Heart left ventricle (tissue), 13 donors: ENCODE results near the gene FCHSD2.

ENCODE experiments used
- POLR2A ChIP-seq, 2 donors: fragments of 450-650 bp; IDR thresholded peaks; one replicate each; pipeline ENCODE4 v1.6.1; 2017; ENCODE audit warnings: antibody characterized with exemption in 2 of 2, mild to moderate bottlenecking in 2 of 2, moderate library complexity in 2 of 2
- TF ChIP-seq, protein P1 (sequence below), 12 donors: fragments of 200-600 bp; sonication (generic) in 4 of 12; IDR thresholded peaks; one replicate each; pipeline versions ENCODE4 v1.5.0 to v1.8.0; 2018 to 2022; ENCODE audit warnings: antibody characterized with exemption in 12 of 12, mild to moderate bottlenecking in 5 of 12
- donor health status: ischemic (EF 13 %, LVEDD 7.1; RV severe dilation, severe dysfunction).
- donor health status: DM: no; HTN: yes; CAD: no.
- donor health status: DM: no; HTN: no; CAD: no.
- donor health status: ischemic (EF 25% LVEDD 6.9; RV normal size, moderate dysfunction).
- donor health status: ischemic (EF 25% LVEDD 5.7; RV mildly dilated, moderate dysfunction).
- donor health status: ischemic (EF 35%, LVEDD 5.7; RV mildly dilated, moderate dysfunction).
- donor health status: nonischemic (EF 11% LVEDD 7.7; RV severe dilation, severe dysfunction).
- donor health status: DM: yes; HTN: yes; CAD: no.
- donor health status: PGD.
- donor health status: ischemic (EF 29% LVEDD 5.4; RV normal size, mild dysfunction).
- donor health status: nonischemic (EF 23%, LVEDD 6.1; RV moderate dilation, normal function).

DNA sequence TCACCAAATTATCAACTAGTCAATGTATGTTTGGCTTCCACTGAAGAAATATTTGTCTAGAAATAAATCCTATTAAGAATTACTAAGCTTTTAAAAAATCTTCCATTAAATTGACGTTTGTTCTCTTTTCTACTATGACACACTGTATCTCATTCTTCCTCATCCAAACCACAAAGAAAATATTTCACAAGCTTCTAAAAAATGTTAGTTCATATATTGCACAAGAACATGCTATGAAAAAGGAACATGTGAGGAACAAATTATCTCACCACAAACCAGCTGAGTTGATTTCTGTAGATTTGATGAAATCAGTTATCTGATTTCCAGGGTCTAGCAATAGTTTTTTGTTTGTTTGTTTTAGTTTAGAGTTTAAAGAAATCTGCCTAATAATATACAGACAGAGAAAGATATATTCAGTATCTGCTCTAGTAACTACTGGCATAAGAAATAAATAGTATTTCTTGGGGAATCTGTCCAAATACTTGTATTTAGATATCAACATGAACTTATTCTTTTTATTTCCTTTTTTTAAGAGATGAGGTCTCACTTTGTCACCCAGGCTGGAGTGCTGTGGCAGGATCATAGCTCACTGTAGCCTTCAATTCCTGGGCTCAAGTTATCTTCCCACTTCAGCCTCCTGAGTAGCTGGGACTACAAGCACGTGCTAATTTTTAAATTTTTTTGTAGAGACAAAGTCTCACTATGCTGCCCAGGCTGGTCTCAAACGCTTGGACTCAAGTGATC lies 166.2 kb downstream of the FCHSD2 start:
- TF ChIP-seq, protein P1, sequence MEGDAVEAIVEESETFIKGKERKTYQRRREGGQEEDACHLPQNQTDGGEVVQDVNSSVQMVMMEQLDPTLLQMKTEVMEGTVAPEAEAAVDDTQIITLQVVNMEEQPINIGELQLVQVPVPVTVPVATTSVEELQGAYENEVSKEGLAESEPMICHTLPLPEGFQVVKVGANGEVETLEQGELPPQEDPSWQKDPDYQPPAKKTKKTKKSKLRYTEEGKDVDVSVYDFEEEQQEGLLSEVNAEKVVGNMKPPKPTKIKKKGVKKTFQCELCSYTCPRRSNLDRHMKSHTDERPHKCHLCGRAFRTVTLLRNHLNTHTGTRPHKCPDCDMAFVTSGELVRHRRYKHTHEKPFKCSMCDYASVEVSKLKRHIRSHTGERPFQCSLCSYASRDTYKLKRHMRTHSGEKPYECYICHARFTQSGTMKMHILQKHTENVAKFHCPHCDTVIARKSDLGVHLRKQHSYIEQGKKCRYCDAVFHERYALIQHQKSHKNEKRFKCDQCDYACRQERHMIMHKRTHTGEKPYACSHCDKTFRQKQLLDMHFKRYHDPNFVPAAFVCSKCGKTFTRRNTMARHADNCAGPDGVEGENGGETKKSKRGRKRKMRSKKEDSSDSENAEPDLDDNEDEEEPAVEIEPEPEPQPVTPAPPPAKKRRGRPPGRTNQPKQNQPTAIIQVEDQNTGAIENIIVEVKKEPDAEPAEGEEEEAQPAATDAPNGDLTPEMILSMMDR (IDR thresholded peaks at IDR 0.05), result no peak
- no peak for TF ChIP-seq POLR2A (IDR thresholded peaks at IDR 0.05)
